HG03575 (cell line): ENCODE measurements around the gene IL17C.

Experiments used
- ATAC-seq: cut with Tn5 transposase; IDR thresholded peaks from one replicate; pipeline ENCODE4 v1.9.1; 2021; ENCODE audit not compliant: unreplicated experiment, insufficient number of reproducible peaks, low FRiP score; ENCODE audit errors: extremely low read depth

IL17C gene

DNA sequence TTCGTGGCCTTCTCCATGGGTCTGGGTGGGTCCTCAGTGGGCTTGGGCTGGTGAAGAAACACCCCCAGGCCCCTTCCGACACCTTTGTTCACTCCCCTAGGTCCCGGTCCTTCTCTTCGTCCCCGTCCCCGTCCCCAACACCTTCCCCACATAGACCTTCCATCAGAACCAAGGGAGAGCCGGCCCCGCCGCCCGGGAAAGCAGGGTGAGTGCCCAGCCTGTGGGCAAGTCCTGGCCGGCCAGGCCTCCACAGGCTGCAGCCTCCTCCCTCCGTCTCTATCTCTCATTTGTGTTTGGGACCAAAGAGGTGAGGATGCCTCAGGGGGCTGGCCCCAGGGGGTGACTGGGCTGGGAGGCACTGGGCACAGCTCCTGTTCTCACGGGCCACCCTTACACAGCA, 14.5 kb upstream of the IL17C start:
- no peak for ATAC-seq

GRCh38 chr16:88624481-88624880, 13.9 kb upstream of the IL17C start:
- ATAC-seq = no peak

DNA sequence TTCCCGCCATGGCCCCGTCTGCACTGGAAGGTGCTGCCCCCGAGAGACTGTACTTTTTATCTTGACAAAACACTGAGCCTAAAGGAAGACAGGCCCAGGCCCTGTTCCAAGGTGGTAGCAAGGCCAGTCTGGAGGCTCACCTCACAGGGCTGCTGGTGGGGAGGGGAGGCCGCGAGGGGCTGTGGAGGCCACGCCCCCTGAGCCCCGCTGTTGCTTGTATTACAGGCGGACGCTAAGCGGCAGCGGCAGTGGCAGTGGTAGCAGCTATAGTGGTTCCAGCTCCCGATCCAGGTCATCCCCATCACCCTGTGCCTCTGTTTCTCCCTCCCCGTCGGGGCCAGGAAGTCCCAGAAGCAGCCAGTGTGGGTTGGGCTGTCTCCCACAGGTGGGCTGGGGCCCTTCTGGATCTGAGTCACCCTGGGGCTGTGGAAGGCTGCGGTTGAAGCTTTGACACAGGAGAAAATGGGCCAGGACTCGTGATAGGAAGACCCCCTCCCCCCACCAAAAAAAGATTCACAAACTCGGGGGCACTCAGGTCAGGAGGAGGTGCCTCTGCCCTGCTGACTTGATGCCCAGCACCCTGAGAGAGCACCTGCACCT, 13.3 kb upstream of the IL17C start:
- ATAC-seq = no peak

DNA sequence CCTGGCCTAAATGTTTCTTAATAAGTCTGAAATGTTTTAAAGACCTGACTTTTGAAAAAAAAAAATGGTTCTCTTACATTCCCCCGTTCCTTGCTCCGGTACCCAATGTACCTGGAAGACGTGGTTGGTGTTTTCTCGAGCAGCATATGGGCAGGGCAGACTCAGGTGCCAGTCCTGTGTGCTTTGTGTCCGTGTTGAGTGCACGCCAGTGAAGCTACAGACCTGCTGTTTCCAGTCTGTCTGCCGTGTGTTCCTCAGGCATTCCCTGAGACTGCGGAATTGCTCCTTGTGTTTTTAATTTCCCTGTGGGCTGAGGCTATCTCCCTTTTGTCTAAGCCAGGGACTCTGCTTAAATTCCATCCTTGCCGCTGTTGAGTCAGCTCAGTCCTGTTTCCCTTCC, 11.7 kb upstream of the IL17C start:
- no peak for ATAC-seq

GRCh38 chr16:88627531-88628411, 10.6 kb upstream of the IL17C start:
- no peak for ATAC-seq

DNA sequence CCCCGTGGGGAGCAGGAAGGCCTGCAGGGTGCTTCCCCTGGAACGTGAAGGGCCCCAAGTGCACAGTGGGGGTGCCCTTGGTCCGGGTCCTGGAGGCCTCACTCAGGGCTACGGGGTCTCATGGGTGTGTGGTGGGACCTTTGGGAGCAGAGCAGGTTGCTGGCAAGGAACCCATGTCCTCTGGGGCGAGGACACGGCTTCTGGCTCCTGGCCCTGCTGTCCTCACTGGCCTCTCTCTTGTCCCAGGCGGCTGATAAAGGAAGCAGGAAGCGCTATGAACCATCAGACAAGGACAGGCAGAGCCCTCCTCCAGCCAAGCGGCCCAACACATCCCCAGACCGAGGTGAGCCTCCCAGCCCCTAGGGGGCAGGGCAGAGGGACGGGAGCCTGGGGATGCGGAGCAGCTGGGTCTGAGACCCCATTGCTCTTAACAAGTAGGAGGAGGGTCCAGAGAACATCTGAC, 9.8 kb upstream of the IL17C start:
- no peak for ATAC-seq

- ATAC-seq = no peak
Observed at GRCh38 chr16:88629835-88630234, 8.5 kb upstream of the IL17C start.

GRCh38 chr16:88630433-88630832, 7.9 kb upstream of the IL17C start:
- ATAC-seq = no peak

DNA sequence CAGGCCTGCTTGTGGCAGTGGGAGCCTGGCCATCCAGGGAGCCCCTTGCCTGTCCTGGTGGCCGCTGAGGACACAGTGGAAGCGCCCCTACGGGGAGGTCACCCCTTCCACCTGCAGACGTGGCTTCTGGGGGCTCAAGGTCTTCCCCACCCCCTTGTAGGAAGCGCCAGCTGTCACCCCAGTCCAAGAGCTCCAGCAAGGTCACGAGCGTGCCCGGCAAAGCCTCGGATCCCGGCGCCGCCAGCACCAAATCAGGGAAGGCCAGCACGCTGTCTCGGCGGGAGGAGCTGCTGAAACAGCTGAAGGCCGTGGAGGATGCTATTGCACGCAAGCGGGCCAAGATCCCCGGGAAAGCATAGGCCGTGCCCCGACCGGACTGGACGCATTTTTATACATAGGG, 7.4 kb upstream of the IL17C start:
- ATAC-seq = no peak

DNA sequence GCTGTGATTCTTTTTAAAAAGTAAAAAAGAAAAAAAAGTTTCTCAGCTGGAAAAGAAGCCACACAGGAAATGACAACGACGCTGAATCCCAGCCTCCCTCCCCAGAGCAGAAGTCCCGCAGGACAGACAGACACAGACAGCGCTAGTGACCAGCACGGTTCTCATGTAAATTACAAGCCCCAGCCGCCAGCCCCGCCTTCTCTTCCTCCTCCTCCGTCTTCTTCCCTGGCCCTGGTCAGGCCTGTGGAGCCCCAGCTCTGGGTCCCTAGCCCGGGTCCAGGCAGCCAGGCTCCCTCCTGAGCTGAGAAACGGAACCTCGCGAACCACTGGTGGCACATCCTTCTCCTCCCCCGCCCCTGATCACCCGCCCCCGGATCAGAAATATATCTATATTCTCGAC, 7.0 kb upstream of the IL17C start:
- no peak for ATAC-seq

GRCh38 chr16:88631920-88632586, 6.3 kb upstream of the IL17C start:
- no peak for ATAC-seq

- no peak for ATAC-seq
Observed at GRCh38 chr16:88632587-88632930, 5.8 kb upstream of the IL17C start.

DNA sequence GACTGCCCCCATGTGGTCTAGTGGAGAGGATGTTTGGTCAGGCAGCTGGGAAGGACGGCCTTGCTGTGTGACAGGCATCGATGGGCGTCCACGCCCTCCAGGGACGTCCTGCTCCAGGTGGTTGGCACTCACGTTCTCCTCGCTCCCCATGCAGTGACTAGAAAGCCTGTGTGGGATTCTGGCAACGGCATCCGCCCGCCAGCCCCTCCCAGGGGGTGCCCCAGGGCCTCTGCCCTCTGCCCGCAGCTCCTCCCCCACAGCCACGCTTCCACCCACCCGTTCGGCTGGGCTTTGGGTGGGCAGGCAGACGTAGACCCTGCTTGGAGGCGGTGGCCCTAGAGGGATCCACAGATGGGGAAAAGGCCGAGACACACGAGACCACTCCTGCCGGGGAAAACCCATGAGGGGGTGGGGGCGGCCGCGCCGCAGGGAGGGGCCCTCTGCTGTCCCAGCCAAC, 4.7 kb upstream of the IL17C start:
- ATAC-seq = no peak

DNA sequence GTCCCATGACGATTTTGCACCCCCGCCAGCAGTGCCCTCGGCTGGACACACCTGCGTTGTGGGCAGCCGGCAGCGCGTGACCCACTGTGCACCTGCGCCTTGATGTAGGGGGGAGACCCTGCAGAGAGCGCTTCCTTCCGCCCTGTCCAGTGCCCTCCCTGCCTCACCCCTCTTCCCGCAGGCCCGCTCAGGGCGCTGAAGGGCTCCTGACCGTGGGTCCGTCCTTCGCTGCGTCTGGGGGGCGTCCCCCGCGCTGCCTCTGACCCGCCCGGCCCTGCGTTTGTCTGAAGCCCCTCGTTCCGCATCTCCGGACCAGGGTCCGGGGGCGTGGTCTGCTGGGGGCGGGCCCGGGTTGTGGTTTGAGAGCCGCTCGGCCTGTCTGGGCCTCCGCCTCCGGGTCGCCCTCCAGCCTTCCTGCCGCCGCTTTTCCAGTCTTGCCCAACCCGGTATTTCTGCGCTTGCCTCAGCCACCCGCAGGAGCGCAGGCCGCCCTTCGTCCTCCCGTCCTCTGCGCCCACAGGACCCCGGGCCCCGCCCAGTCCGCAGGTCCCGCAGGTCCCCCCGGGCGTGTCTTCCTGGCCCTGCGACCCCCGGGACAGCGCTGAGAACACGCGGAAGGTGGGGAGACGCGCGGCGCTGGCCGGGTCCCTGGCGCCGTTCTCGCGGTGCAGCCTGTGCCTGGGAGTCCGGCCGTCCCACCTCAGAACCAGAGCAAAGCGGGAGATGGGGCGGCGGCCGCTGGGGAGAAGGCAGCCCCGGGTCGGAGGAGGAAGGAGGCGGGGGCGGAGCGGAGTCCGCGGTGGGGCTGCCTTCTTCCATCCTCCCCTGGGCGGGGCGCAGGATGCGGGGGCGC, 4.0 kb upstream of the IL17C start:
- ATAC-seq = no peak

GRCh38 chr16:88634994-88635670, 3.2 kb upstream of the IL17C start:
- ATAC-seq = no peak

DNA sequence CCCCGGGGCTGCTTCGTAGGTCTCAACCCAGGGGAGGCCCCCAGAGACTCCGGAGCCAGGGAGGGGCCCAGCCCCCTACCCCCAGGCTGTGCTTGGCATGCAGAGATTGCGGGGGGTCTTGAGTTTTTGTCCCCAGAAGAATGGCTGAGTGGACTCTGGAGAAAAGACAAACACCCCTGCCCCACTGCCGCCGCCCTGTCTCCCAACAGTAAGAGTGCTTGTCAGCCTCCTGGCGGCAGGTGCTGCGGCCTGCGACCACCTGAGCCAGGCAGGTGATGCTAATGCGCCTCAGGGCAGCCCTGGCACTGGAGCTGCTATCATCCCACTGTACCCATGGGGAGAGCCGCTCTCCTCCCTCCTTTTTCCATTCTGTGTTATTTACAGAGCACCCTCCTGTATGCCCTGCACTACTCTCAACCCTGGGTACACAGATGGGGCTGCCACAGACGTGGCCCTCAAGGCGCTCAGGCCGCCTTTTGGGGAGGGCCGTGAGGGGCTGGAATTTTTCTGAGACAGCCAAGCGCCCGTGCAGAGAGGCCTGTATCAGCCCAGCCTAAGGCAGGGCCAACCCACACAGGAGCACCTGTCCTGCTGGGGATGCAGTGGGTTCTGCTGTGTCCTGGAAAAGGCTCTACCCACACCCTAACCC, 2.6 kb upstream of the IL17C start:
- ATAC-seq = no peak

DNA sequence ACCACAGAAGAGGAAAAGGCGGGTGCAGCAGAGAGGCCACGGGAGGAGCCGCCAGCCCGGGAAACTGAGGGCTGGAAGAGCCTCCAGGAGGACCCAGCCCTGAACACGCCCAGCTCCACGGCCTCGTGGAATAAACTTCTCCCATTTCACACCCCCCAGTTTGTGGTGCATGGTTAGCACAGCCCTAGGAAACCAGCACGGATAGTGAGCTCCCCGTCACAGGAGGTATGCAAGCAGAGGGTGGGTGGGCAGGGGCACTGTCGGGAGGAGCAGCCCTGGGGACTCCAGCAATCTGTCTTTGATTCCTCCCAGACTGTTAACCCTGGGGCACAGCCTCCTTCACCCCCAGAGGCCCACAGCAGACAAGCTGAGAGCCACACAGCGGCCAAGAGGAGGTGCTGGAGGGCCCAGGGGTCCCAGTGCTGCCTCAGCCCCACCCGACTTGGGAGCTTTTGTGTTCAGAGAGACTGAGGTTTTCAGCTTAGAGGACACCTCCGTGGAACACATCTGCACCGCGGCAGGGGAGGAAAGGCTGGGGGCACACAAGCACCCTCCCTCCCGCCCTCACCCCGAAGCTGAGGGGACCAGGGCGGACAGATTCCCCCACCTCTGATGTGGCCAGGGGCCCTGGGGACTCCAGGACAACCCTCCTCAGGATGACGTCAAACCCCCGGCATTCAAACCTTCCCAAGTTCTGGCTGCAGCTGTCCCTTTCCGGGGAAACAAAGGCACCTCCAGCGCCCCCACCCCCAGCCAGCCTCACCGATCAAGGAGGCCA, 1.7 kb upstream of the IL17C start:
- no peak for ATAC-seq
